ENCODE data around the gene ADORA3.

The ADORA3 gene

GRCh38 chr1:111507411-111508201, 4.2 kb upstream of the ADORA3 start:
- DNase-seq (ENCODE audit: low read depth in 2 of 2), result peak in 1 of 2 experiments; percentile 31

- no peak for DNase-seq (ENCODE audit: low read depth in 2 of 2)
Observed at GRCh38 chr1:111506561-111506960, 3.1 kb upstream of the ADORA3 start.

GRCh38 chr1:111505641-111506119, 2.2 kb upstream of the ADORA3 start:
- DNase-seq (ENCODE audit: low read depth in 2 of 2), result no peak

- DNase-seq (ENCODE audit: low read depth in 2 of 2), result no peak
Observed at GRCh38 chr1:111504097-111504496, 664 bp upstream of the ADORA3 start.

GRCh38 chr1:111501645-111502044, 1.8 kb downstream of the ADORA3 start:
- no peak for DNase-seq (ENCODE audit: low read depth in 2 of 2)

GRCh38 chr1:111499026-111499785, 4.2 kb downstream of the ADORA3 start:
- no peak for DNase-seq (ENCODE audit: low read depth in 2 of 2)

GRCh38 chr1:111497592-111497991, 5.8 kb downstream of the ADORA3 start:
- no peak for DNase-seq (ENCODE audit: low read depth in 2 of 2)

- DNase-seq (ENCODE audit: low read depth in 2 of 2), result no peak
Observed at GRCh38 chr1:111496398-111496797, 7.0 kb downstream of the ADORA3 start.

GRCh38 chr1:111491070-111491469, 12.4 kb downstream of the ADORA3 start:
- DNase-seq (ENCODE audit: low read depth in 2 of 2), result no peak

- DNase-seq (ENCODE audit: low read depth in 2 of 2), result no peak
Observed at GRCh38 chr1:111490220-111490619, 13.2 kb downstream of the ADORA3 start.

- no peak for DNase-seq (ENCODE audit: low read depth in 2 of 2)
Observed at GRCh38 chr1:111489604-111490003, 13.8 kb downstream of the ADORA3 start.

- no peak for DNase-seq (ENCODE audit: low read depth in 2 of 2)
Observed at GRCh38 chr1:111488669-111489068, 14.8 kb downstream of the ADORA3 start.

GRCh38 chr1:111487133-111487532, 16.3 kb downstream of the ADORA3 start:
- no peak for DNase-seq (ENCODE audit: low read depth in 2 of 2)

- DNase-seq (ENCODE audit: low read depth in 2 of 2), result no peak
Observed at GRCh38 chr1:111486431-111486830, 17.0 kb downstream of the ADORA3 start.

GRCh38 chr1:111484391-111485026, 18.9 kb downstream of the ADORA3 start:
- DNase-seq (ENCODE audit: low read depth in 2 of 2), result no peak

- no peak for DNase-seq (ENCODE audit: low read depth in 2 of 2)
Observed at GRCh38 chr1:111483876-111484275, 19.6 kb downstream of the ADORA3 start.

- no peak for DNase-seq (ENCODE audit: low read depth in 2 of 2)
Observed at GRCh38 chr1:111483166-111483565, 20.3 kb downstream of the ADORA3 start.

- DNase-seq (ENCODE audit: low read depth in 2 of 2), result peak; percentile 20 to 24
Observed at GRCh38 chr1:111481387-111482221, 21.8 kb downstream of the ADORA3 start.

- no peak for DNase-seq (ENCODE audit: low read depth in 2 of 2)
Observed at GRCh38 chr1:111480674-111481073, 22.8 kb downstream of the ADORA3 start.

- DNase-seq (ENCODE audit: low read depth in 2 of 2), result no peak
Observed at GRCh38 chr1:111476761-111477309, 26.6 kb downstream of the ADORA3 start.

GRCh38 chr1:111476214-111476613, 27.2 kb downstream of the ADORA3 start:
- DNase-seq (ENCODE audit: low read depth in 2 of 2), result no peak

Data from fibroblast of skin of left quadriceps (primary cell).